CD1c-positive myeloid dendritic cell (primary cell): ENCODE measurements around the gene TTC38.

ENCODE experiments used
- DNase-seq: peaks from one replicate; pipeline ENCODE4 v3.0.0-alpha.2; 2016; ENCODE audit errors: extremely low spot score

The TTC38 gene

GRCh38 chr22:46276563-46276962, 8.8 kb downstream of the TTC38 start:
- DNase-seq, result no peak

- DNase-seq, result no peak
These were observed 11.1 kb downstream of the TTC38 start for GRCh38 chr22:46278656-46279645.

- DNase-seq, result no peak
These were observed 12.4 kb downstream of the TTC38 start for GRCh38 chr22:46280063-46280817.

GRCh38 chr22:46280999-46281623, 13.3 kb downstream of the TTC38 start:
- no peak for DNase-seq

GRCh38 chr22:46281866-46282678, 14.3 kb downstream of the TTC38 start:
- no peak for DNase-seq

- DNase-seq, result no peak
These were observed 18.2 kb downstream of the TTC38 start for GRCh38 chr22:46286006-46286405.

GRCh38 chr22:46286941-46287872, 19.4 kb downstream of the TTC38 start:
- DNase-seq, result no peak

GRCh38 chr22:46287873-46288751, 20.3 kb downstream of the TTC38 start:
- DNase-seq, result peak; percentile 4

GRCh38 chr22:46288846-46289243, 21.0 kb downstream of the TTC38 start:
- no peak for DNase-seq

- DNase-seq, result no peak
These were observed 21.6 kb downstream of the TTC38 start for GRCh38 chr22:46289244-46289891.

- no peak for DNase-seq
These were observed 22.5 kb downstream of the TTC38 start for GRCh38 chr22:46290121-46290842.

GRCh38 chr22:46290843-46291785, 23.3 kb downstream of the TTC38 start:
- no peak for DNase-seq

GRCh38 chr22:46292173-46292572, 24.4 kb downstream of the TTC38 start:
- no peak for DNase-seq

GRCh38 chr22:46292732-46293131, 24.9 kb downstream of the TTC38 start:
- DNase-seq, result peak; percentile 36

GRCh38 chr22:46293577-46294260, 25.9 kb downstream of the TTC38 start:
- peak; percentile 71 for DNase-seq

GRCh38 chr22:46294784-46295183, 27.0 kb downstream of the TTC38 start:
- DNase-seq, result no peak
